GM18511 (cell line): ENCODE measurements around the gene ID2.
"Not testable (repeated sequence)": the region's sequence is repeated elsewhere in the genome, so short reads cannot be mapped to it uniquely, and the experiment has no call there.

ENCODE experiments used
- ATAC-seq: cut with Tn5 transposase; IDR thresholded peaks from one replicate; pipeline ENCODE4 v1.9.1; 2021; ENCODE audit warnings: mild to moderate bottlenecking, moderate library complexity; ENCODE audit not compliant: unreplicated experiment

ID2 gene

GRCh38 chr2:8725838-8726237, 44.0 kb downstream of the ID2 start:
- ATAC-seq: no peak

GRCh38 chr2:8728305-8729015, 46.6 kb downstream of the ID2 start:
- no peak for ATAC-seq

GRCh38 chr2:8729101-8729500, 47.2 kb downstream of the ID2 start:
- ATAC-seq: not testable (repeated sequence)

GRCh38 chr2:8729939-8730338, 48.1 kb downstream of the ID2 start:
- ATAC-seq: no peak

GRCh38 chr2:8732601-8733000, 50.7 kb downstream of the ID2 start:
- no peak for ATAC-seq
